Peyer's patch (tissue), 4 donors: ENCODE results near the gene OR6K3.

Source experiments
- POLR2A ChIP-seq, 2 donors: fragments of 450-650 bp; IDR thresholded peaks; one replicate each; pipeline ENCODE4 v1.5.1; 2017; ENCODE audit warnings: antibody characterized with exemption in 2 of 2, mild to moderate bottlenecking in 2 of 2, moderate library complexity in 2 of 2
- TF ChIP-seq, protein P1 (sequence below), 6 experiments: fragments of 450-650 bp in 4 of 6; fragments of 200-600 bp in 2 of 6; sonication (generic) in 1 of 6; IDR thresholded peaks; one replicate each; pipeline ENCODE4 v1.5.1; 2017 to 2019; ENCODE audit warnings: antibody characterized with exemption in 6 of 6, mild to moderate bottlenecking in 3 of 6, moderate library complexity in 1 of 6

DNA sequence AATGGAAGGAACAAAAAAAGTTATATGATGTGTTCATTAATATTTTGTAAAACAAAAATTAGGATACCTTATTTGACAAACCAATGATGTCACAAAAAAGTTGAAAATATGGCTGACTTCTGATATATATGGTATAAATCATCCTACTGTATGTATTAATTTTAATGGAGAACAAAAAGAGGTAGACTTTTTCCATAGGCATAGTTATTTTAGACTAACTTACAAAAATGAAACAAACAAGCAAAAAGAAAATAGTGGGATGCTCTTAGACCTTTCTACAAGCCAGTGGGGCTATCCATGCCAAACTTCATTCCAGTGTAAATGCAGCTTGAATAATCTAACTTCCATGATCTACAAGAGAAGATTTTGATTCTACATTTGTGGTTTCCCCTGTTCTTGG lies 33.5 kb downstream of the OR6K3 start:
- TF ChIP-seq, protein P1, sequence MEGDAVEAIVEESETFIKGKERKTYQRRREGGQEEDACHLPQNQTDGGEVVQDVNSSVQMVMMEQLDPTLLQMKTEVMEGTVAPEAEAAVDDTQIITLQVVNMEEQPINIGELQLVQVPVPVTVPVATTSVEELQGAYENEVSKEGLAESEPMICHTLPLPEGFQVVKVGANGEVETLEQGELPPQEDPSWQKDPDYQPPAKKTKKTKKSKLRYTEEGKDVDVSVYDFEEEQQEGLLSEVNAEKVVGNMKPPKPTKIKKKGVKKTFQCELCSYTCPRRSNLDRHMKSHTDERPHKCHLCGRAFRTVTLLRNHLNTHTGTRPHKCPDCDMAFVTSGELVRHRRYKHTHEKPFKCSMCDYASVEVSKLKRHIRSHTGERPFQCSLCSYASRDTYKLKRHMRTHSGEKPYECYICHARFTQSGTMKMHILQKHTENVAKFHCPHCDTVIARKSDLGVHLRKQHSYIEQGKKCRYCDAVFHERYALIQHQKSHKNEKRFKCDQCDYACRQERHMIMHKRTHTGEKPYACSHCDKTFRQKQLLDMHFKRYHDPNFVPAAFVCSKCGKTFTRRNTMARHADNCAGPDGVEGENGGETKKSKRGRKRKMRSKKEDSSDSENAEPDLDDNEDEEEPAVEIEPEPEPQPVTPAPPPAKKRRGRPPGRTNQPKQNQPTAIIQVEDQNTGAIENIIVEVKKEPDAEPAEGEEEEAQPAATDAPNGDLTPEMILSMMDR (IDR thresholded peaks at IDR 0.05), result no peak
- no peak for TF ChIP-seq POLR2A (IDR thresholded peaks at IDR 0.05)
